HEK293T (cell line): ENCODE data around the gene ADGRD1.

Source experiments
- ARNT ChIP-seq: fragments of 450-650 bp; IDR thresholded peaks from 2 replicates; pipeline ENCODE4 v1.6.1; 2017; ENCODE audit warnings: mild to moderate bottlenecking
- CTBP1 ChIP-seq: fragments of 450-650 bp; IDR thresholded peaks from 2 replicates; pipeline ENCODE4 v1.6.1; 2016; ENCODE audit warnings: borderline replicate concordance
- FOXA1 ChIP-seq: fragments of 450-650 bp; IDR thresholded peaks from 2 replicates; pipeline ENCODE4 v1.6.1; 2016; ENCODE audit warnings: mild to moderate bottlenecking
- FOXK2 ChIP-seq: fragments of 450-650 bp; IDR thresholded peaks from 2 replicates; pipeline ENCODE4 v1.6.1; 2016; ENCODE audit warnings: mild to moderate bottlenecking
- FOXM1 ChIP-seq: fragments of 450-650 bp; IDR thresholded peaks from 2 replicates; pipeline ENCODE4 v1.6.1; 2017; ENCODE audit warnings: mild to moderate bottlenecking, borderline replicate concordance
- HDGF ChIP-seq: fragments of 450-650 bp; IDR thresholded peaks from 2 replicates; pipeline ENCODE4 v1.6.1; 2017; ENCODE audit warnings: antibody characterized with exemption, borderline replicate concordance
- L3MBTL2 ChIP-seq: fragments of 450-650 bp; conservative IDR thresholded peaks from 2 replicates; pipeline ENCODE4 v1.6.1; 2016; ENCODE audit warnings: mild to moderate bottlenecking
- NFRKB ChIP-seq: fragments of 450-650 bp; IDR thresholded peaks from 2 replicates; pipeline ENCODE4 v1.6.1; 2016; ENCODE audit warnings: mild to moderate bottlenecking, moderate library complexity
- SP1 ChIP-seq: fragments of 450-650 bp; IDR thresholded peaks from 2 replicates; pipeline ENCODE4 v1.6.1; 2017
- ZNF384 ChIP-seq: fragments of 450-650 bp; IDR thresholded peaks from 2 replicates; pipeline ENCODE4 v1.6.1; 2016
- TF ChIP-seq, protein P1 (sequence below): fragments of 450-650 bp; IDR thresholded peaks from 2 replicates; pipeline ENCODE4 v1.6.1; 2016

DNA sequence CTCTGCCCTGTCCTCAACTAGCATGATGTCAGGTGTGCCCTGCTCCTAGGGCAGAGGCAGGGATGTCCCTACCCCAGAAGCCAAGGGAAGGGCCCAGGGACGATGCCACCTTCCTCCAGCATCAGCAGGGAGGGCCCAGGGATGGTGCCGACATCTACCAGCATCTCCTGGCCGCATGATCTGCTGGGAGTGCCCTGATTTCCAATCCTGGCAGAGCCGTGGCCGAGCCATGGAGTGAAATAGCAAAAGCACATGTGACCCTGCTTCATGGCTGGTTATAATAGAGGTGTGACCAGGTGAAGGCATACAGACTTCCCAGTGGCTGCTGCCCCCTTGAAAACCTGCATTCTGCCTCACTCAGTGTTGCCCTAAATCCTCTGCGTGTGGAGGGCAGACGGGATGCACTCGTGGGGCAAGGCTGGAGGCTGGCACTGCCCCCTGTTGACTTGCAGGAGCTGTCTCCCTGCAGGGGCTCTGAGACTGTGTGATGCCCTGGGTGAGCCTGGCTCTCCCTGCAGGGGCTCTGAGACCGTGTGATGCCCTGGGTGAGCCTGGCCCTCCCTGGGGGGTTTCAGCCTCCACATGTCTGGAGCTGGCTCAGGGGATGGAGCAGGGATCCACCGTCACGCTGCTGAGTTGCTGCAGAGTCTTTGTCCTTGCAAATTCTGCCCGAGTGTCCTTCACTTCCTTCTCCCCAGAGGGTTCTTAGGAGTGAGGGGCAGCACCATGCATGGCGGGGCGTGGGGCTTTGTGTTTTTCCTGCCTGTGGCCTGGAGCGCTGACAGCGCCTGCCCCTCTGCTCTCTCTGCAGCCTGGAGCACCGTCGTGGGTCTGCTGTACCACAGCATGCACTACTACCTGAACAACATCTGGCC, 51.7 kb downstream of the ADGRD1 start:
- TF ChIP-seq NFRKB: no peak
- no peak for TF ChIP-seq L3MBTL2
- no peak for TF ChIP-seq FOXA1
- TF ChIP-seq ARNT: no peak
- no peak for TF ChIP-seq FOXK2
- TF ChIP-seq ZNF384: no peak
- TF ChIP-seq HDGF: no peak
- TF ChIP-seq CTBP1: no peak
- no peak for TF ChIP-seq FOXM1
- TF ChIP-seq, protein P1, sequence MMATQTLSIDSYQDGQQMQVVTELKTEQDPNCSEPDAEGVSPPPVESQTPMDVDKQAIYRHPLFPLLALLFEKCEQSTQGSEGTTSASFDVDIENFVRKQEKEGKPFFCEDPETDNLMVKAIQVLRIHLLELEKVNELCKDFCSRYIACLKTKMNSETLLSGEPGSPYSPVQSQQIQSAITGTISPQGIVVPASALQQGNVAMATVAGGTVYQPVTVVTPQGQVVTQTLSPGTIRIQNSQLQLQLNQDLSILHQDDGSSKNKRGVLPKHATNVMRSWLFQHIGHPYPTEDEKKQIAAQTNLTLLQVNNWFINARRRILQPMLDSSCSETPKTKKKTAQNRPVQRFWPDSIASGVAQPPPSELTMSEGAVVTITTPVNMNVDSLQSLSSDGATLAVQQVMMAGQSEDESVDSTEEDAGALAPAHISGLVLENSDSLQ: no peak
- no peak for TF ChIP-seq SP1
